Activated B cell treated with CpG ODN at 0.5 μM for 24 hours (primary cell): ENCODE data around the gene TMEM94. TPM values are rescaled to one million over a fixed set of nuclear protein-coding genes. Genes with fewer than 3 reads are reported as not detected.

Experiments used
- ATAC-seq: fragments of 200-7000 bp; cut with Tn5 transposase; one replicate; pipeline ENCODE4 v1.10.0; 2021; ENCODE audit warnings: low read depth, mild to moderate bottlenecking, moderate library complexity
- CTCF ChIA-PET: fragments of 350-600 bp; sonication (Branson Sonifier 250); formaldehyde crosslinking; loops from one replicate; lab custom pipeline; 2021; ENCODE audit warnings: antibody characterized with exemption; lab: Charles Lee
- POLR2A ChIA-PET: fragments of 350-600 bp; sonication (Branson Sonifier 250); formaldehyde crosslinking; loops from one replicate; lab custom pipeline; 2021; ENCODE audit warnings: antibody characterized with exemption; lab: Charles Lee
- DNase-seq: peaks from one replicate; pipeline ENCODE4 v3.0.0; 2022
- H3K27ac Mint-ChIP-seq: one replicate; pipeline ENCODE4 v1.8.0; 2020; ENCODE audit warnings: mixed read lengths
- H3K27me3 Mint-ChIP-seq: one replicate; pipeline ENCODE4 v1.8.0; 2021; ENCODE audit warnings: mixed read lengths
- H3K36me3 Mint-ChIP-seq: one replicate; pipeline ENCODE4 v1.8.0; 2021; ENCODE audit warnings: low read depth, mixed read lengths
- H3K4me1 Mint-ChIP-seq: one replicate; pipeline ENCODE4 v1.8.0; 2021; ENCODE audit warnings: mixed read lengths
- H3K4me3 Mint-ChIP-seq: one replicate; pipeline ENCODE4 v1.8.0; 2020; ENCODE audit warnings: mild to moderate bottlenecking, mixed read lengths
- H3K9me3 Mint-ChIP-seq: one replicate; pipeline ENCODE4 v1.8.0; 2020; ENCODE audit warnings: mixed read lengths
- CTCF ChIP-seq: fragments of 200-600 bp; IDR thresholded peaks from one replicate; pipeline ENCODE4 v1.8.0; 2022; ENCODE audit warnings: antibody characterized with exemption, mild to moderate bottlenecking
- intact Hi-C: fragments of 100-400 bp; cut with micrococcal nuclease; formaldehyde crosslinking; loops from one replicate; pipeline ENCODE4 v1.15.1; 2024
- total RNA-seq: library from RNA; stranded (reverse); gene quantifications from 2 replicates; pipeline ENCODE4 v1.2.3, GENCODE V29; 2022

Gene TMEM94
- total RNA-seq, 1 donor from 2014 or later = 86.6 TPM

- peaks cover 44% of the 10 kb centered on the region for H3K36me3 Mint-ChIP-seq
- no peaks in the 10 kb centered on the region for H3K27me3 Mint-ChIP-seq
- ATAC-seq (no peak), DNase-seq (no peak)
- intact Hi-C loops = no loop called here
- no peak overlapping the region for H3K27ac Mint-ChIP-seq
- H3K9me3 Mint-ChIP-seq = no peaks in the 10 kb centered on the region
- POLR2A ChIA-PET = interaction anchor here (0.6 kb wide), 1 partner anchor 32 kb away, joined by 5 read pairs; no protein-coding TSS in a partner anchor
- no peak overlapping the region for H3K4me3 Mint-ChIP-seq
- no peak for TF ChIP-seq CTCF
- CTCF ChIA-PET = no interaction called here
- no peaks in the 10 kb centered on the region for H3K4me1 Mint-ChIP-seq
Measured at GRCh38 chr17:75473246-75473645, 16.8 kb downstream of the TMEM94 start.

- H3K9me3 Mint-ChIP-seq = no peaks in the 10 kb centered on the region
- POLR2A ChIA-PET = no interaction called here
- no peaks in the 10 kb centered on the region for H3K4me1 Mint-ChIP-seq
- H3K4me3 Mint-ChIP-seq = no peak overlapping the region
- peaks cover 45% of the 10 kb centered on the region for H3K36me3 Mint-ChIP-seq
- no peaks in the 10 kb centered on the region for H3K27me3 Mint-ChIP-seq
- intact Hi-C loops = no loop called here
- H3K27ac Mint-ChIP-seq = no peak overlapping the region
- no peak for TF ChIP-seq CTCF
- CTCF ChIA-PET = no interaction called here
- ATAC-seq (no peak), DNase-seq (no peak)
Measured at GRCh38 chr17:75474736-75475135, 18.3 kb downstream of the TMEM94 start.

- TF ChIP-seq CTCF = no peak
- H3K36me3 Mint-ChIP-seq = peaks cover 46% of the 10 kb centered on the region
- no peaks in the 10 kb centered on the region for H3K9me3 Mint-ChIP-seq
- ChIA-PET CTCF (no interaction called here), POLR2A (no interaction called here)
- no peak overlapping the region for H3K27ac Mint-ChIP-seq
- H3K4me1 Mint-ChIP-seq = no peaks in the 10 kb centered on the region
- no peak overlapping the region for H3K4me3 Mint-ChIP-seq
- ATAC-seq (no peak), DNase-seq (no peak)
- intact Hi-C loops = no loop called here
- no peaks in the 10 kb centered on the region for H3K27me3 Mint-ChIP-seq
Measured at GRCh38 chr17:75475144-75475835, 18.9 kb downstream of the TMEM94 start.

GRCh38 chr17:75475851-75476250, 19.4 kb downstream of the TMEM94 start:
- H3K4me1 Mint-ChIP-seq = no peaks in the 10 kb centered on the region
- no peak overlapping the region for H3K4me3 Mint-ChIP-seq
- no peak for DNase-seq
- ChIA-PET CTCF (no interaction called here), POLR2A (no interaction called here)
- no peaks in the 10 kb centered on the region for H3K9me3 Mint-ChIP-seq
- H3K27ac Mint-ChIP-seq = no peak overlapping the region
- no peaks in the 10 kb centered on the region for H3K27me3 Mint-ChIP-seq
- intact Hi-C loops = no loop called here
- H3K36me3 Mint-ChIP-seq = peaks cover 50% of the 10 kb centered on the region
- no peak for TF ChIP-seq CTCF
- ATAC-seq = no peak

- ChIA-PET POLR2A (no interaction called here), CTCF (no interaction called here)
- TF ChIP-seq CTCF = no peak
- no peak overlapping the region for H3K4me3 Mint-ChIP-seq
- DNase-seq = no peak
- peaks cover 52% of the 10 kb centered on the region for H3K36me3 Mint-ChIP-seq
- H3K27me3 Mint-ChIP-seq = no peaks in the 10 kb centered on the region
- intact Hi-C loops = no loop called here
- no peak overlapping the region for H3K27ac Mint-ChIP-seq
- H3K9me3 Mint-ChIP-seq = no peaks in the 10 kb centered on the region
- H3K4me1 Mint-ChIP-seq = no peaks in the 10 kb centered on the region
- ATAC-seq = no peak
Measured at GRCh38 chr17:75476271-75476671, 19.8 kb downstream of the TMEM94 start.
